HG03060 (cell line): ENCODE data around the gene WASL.
A peak's percentile ranks its signal among the peaks of the same experiment; 100 is the strongest.

Source experiments
- ATAC-seq: cut with Tn5 transposase; IDR thresholded peaks from one replicate; pipeline ENCODE4 v1.9.1; 2021; ENCODE audit warnings: low read depth, moderate number of reproducible peaks; ENCODE audit not compliant: unreplicated experiment

The WASL gene

DNA sequence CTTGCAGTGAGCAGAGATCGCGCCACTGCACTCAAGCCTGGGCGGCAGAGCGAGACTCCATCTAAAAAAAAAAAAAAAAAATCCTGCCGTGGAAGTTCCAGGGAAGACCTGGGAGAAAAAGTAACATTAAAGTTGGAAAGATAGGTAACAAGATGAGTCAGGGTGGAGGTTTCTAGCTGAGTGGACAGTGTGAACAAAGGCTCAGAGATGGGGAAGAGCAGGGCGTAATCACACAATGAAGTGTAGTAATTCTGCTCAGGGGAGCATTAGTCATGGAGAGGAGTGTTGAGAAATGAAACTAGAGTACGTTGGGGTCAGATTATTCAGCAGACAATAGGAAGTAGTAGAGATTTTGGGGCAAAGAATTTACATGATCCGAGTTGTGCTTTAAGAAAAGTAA, 21.6 kb upstream of the WASL start:
- ATAC-seq: peak; percentile 98

- ATAC-seq: no peak
These were observed 20.6 kb upstream of the WASL start for GRCh38 chr7:123769371-123769770.

GRCh38 chr7:123768493-123768892, 19.7 kb upstream of the WASL start:
- no peak for ATAC-seq

DNA sequence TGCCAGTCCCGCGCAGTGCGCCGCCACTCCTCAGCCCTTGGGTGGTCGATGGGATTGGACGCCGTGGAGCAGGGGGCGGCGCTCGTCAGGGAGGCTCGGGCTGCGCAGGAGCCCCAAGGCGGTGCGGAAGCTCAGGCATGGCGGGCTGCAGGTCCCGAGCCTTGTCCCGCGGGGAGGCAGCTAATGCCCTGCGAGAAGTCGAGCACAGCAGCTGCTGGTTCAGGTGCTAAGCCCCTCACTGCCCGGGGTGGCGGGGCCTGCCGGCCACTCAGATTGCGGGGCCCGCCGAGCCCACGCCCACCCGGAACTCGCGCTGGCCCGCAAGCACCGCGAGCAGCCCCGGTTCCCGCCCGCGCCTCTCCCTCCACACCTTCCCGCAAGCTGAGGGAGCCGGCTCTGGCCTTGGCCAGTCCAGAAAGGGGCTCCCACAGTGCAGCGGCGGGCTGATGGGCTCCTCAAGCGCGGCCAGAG, 14.4 kb upstream of the WASL start:
- no peak for ATAC-seq

DNA sequence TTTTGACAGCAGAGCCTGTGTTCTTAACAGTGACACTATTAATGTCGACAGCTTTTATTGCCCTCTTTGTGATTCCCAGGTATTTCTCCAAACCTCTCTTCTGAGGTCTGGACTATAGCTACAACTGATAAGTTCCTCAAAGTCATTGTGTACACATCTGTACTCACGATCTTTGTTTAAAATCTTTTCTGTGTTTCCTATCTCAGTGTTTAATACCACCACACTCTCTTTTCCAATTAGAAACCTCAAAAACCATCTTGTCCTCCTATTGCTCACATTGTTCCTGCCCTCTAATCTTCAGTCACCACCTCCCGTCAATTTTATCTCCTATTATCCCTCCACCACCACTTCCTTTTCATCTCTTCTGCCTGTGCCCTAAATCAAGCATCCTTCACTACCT, 12.9 kb upstream of the WASL start:
- no peak for ATAC-seq

DNA sequence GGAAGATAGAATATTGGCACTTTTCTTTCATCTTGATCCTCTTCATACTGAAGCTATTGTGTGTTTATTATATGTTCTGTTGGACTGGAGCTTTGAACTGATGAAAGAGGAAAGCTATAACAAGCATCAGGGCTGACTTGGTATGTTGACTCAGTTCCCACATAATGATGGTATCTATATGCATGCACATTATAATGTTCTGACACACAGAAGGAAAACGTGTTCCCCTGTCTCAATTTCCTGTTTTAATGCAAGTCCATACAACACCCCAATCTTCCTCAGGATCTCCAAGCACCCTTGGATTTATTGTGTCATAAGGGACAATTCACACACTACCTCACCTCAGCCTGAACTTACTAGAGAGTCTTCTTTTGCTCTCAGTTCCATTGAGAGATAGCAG, 8.3 kb upstream of the WASL start:
- no peak for ATAC-seq

DNA sequence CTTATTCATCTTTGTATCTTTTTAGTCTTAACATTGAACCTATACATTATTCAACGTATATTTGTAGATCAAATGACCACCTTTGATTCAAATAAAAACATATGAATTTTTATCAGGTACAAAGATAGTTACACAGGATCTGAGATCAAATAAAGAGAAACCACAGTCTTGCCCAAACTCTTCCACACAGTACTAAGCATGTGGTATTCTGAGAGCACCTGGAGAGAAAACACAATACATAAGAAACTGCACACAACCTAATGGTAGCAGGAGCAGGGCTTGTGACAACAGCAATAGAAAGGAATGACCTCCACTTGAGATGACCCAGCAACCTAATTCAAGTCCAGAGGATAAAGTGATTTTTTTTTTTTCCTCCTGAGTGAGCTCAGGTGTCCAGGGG, 6.5 kb upstream of the WASL start:
- no peak for ATAC-seq

DNA sequence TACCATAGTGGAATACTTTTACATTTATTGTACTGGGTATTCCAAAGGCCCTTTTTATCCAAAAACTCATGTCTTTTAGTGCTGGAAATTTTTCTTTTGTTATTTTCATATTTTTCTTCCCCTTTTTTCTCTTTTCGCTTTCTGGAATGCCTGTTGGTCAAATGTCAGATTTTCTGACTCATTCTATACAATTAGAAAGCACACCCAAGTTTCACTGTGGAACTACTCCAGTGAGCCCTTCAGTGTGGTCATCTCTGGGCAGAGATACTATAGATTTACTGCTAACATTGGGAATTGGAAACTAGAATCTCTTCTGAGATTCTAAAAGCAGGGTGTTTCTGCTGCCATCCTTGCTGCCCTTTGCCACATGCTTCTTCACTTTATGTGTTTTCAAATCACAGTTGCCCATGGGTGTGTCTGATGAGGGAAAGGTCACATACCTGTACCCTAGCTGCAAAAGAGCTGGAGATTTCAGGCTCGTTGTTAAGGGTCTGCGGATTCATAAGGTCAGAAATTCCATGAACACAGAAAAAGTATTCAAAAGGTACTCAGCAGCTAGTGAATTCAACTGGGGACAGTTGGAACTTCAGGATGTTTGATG, 5.6 kb upstream of the WASL start:
- ATAC-seq: no peak

DNA sequence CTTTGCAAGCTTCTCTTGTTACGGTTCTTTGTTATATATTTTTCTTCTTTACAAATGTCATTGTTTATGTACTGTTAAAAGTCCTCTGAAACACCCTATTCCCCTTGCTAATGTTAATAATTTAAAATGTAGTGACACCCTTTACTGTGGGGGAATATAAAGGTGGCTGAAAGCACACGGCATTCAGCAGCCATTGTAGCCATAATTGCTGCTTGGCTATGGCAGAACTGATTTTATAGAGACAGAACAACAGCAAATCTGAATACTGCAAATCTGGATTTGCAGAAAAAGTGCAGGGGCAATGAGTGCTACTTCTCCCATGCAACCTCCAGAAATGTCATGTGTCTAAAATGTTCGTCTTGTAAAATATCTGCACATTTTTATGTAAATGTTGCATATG, 3.7 kb upstream of the WASL start:
- ATAC-seq: no peak

- no peak for ATAC-seq
These were observed 3.0 kb upstream of the WASL start for GRCh38 chr7:123751821-123752220.

- no peak for ATAC-seq
These were observed 1.8 kb upstream of the WASL start for GRCh38 chr7:123750389-123751230.

- peak; percentile 4 for ATAC-seq
These were observed 694 bp upstream of the WASL start for GRCh38 chr7:123749537-123749857.

DNA sequence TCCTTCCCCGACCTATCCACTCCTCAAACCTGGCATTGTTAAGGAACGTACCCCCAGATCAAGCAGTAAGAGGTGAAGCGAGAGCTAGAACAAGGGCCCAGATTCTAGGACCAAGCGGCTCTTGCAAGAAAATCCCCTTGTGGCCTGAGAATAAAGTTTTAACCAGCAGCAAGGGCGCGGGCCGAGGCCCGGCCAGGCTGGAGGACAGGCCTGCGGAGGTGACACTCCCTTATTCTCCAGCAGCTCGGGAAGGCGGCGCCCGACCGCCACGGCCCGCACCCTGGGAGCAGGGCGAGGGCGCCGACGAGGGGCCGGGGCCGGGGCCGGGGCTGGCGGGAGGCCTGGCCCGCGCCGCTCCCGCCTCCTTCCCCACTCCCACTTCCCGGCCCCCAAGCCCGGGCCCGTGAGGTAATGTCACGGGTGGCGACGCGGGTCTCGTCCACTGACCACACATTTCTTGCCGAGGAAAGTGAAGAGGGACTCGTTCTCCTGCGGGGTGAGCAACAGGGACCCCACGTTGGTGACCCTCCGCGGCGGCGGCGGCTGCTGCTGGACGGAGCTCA, 551 bp downstream of the WASL start:
- ATAC-seq: peak; percentile 0

- ATAC-seq: no peak
These were observed 1.1 kb downstream of the WASL start for GRCh38 chr7:123747620-123748141.

DNA sequence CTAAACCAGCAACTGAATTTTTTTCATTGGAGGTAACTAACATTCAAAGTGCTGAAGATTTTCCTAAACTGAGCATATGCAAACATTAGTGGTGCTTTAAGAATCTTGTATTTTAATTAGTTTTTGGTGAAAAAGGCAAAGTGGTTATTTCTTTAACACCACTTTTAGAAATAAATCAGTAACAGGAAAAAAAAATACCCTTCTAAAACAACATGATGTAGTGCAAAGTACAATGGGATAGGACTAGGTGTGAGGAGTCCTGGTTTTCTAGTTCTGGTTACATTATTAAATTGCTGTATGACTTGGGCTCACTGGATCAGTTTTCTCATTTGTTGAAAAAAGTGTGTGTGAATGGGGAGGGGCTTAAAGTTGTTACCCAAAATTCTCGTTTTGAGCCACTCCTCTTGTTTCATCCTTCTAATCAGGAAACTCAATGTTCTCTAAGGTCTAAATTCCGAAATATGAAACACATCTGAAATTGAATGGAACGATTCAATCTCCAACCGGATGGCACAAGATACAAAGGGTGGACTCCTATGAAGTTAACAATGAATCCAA, 1.8 kb downstream of the WASL start:
- ATAC-seq: no peak

- ATAC-seq: no peak
These were observed 2.7 kb downstream of the WASL start for GRCh38 chr7:123746055-123746454.

GRCh38 chr7:123745437-123745836, 3.4 kb downstream of the WASL start:
- no peak for ATAC-seq

GRCh38 chr7:123744416-123744815, 4.4 kb downstream of the WASL start:
- ATAC-seq: no peak

GRCh38 chr7:123741940-123742339, 6.9 kb downstream of the WASL start:
- ATAC-seq: no peak

- no peak for ATAC-seq
These were observed 10.0 kb downstream of the WASL start for GRCh38 chr7:123738808-123739207.

GRCh38 chr7:123738356-123738755, 10.4 kb downstream of the WASL start:
- ATAC-seq: no peak
